GM19099 (cell line): ENCODE data around the gene LEMD3.
A peak's percentile ranks its signal among the peaks of the same experiment; 100 is the strongest.

Experiments
- POLR2A ChIP-seq: IDR thresholded peaks from 3 replicates; pipeline ENCODE4 v1.6.1; 2011; ENCODE audit warnings: low read depth; ENCODE audit not compliant: insufficient read length; ENCODE audit errors: extremely low read depth

Gene LEMD3

DNA sequence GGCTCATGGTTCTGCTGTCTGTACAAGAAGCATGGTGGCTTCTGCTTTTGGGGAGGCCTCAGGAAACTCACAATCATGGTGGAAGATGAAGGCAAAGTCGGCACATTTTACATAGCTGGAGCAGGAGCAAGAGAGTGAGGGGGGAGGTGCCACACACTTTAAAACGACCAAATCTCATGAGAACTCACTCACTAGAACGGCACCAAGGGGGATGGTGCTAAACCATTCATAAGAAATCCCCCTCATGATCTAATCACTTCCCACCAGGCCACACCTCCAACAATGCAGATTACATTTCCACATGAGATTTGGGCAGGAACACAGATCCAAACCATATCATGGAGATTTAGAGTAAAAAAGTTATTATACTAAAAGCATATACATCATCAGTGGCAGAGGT lies 13.6 kb upstream of the LEMD3 start:
- TF ChIP-seq POLR2A, result no peak

DNA sequence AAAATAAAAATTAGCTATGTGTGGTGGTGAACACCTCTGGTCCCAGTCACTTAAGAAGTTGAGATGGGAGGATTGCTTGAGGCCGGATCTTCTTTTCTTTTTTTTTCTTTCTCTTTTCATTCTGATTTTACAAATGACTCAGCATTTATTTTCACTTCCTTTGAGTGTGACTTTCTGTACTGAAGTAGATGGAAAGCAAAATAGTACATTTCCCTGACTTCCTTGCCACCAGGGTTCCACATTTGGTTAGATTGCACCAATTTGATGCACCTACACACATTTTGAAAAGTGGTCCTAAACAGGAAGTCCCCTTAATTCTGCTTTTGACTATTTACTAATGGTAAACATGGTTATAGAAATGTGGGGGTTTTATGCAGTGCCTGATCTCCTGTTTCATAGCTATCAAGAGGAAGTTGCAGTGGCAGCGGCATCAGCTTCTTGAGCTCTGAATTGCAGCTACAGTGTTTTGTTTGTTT lies 13.0 kb upstream of the LEMD3 start:
- TF ChIP-seq POLR2A, result no peak

DNA sequence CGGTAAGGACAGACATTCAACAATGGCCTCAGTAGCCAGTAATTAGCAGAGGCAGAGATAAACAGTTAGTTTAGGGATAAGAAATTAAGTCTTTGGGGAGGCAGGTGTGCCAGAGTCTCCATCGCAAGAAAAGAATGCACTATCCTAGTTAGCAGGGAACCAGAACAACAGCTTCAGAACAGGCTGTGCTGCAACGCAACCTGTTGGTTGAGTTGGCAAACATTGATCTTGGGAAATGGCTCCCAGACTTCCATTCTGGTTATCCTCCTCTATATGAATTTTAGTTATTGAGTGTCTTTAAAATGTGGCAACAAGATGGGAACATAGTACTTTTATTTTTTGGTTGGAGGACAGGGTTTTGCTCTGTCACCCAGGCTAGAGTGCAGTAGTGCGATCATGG lies 12.3 kb upstream of the LEMD3 start:
- no peak for TF ChIP-seq POLR2A

DNA sequence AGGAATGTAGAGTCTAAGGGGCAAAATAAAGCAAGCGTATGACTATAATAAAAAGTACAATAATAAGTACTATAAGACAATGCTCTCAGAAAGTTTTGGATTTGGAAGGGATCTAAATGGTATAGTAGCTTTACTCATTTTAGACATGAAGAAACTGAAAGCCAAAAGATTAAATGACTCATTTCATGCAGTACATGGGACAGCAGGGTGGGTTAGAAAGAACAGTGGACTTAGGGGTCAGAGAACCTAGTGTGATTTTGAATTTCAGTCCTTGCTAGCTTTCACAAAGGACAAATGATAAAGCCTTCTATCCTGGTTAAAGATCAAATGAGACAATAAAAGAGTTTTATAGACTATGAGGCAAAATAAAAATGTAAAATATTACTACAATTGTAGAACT lies 6.8 kb upstream of the LEMD3 start:
- no peak for TF ChIP-seq POLR2A

DNA sequence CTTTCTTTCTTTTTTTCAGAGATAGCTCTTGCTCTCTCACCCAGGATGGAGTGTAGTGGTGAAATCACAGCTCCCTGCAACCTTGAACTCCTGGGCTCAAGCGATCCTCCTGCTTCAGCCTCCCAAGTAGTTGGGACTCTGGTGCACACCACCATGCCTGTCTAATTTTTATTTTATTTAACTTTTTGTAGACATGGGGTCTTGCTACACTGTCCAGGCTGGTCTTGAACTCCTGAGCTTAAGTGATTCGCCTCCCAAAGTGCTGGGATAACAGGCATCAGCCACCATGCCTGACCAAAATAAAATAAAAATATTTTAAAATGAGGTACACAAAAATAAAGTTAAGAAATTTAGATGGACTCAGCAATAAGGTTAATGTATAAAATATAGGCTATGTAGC lies 5.1 kb upstream of the LEMD3 start:
- TF ChIP-seq POLR2A, result no peak

DNA sequence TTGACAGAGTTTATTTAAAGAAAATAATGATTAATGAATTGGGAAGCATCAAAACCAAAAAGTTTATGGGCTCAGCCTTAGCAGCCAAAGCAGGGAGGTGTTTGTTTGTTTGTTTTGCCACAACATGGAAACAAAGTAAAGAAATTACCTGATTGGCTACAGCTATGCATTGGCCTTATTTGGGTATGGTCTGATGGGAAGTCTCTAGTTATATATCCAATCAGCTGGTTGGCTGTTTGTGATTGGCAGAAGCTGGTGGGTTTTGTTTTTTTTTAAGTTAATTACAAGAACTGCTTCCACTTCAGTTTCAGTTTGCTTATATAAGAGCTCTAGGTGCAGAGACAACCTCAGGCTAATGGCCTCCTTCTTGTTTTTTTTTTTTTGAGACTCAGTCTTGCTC lies 4.6 kb upstream of the LEMD3 start:
- no peak for TF ChIP-seq POLR2A

DNA sequence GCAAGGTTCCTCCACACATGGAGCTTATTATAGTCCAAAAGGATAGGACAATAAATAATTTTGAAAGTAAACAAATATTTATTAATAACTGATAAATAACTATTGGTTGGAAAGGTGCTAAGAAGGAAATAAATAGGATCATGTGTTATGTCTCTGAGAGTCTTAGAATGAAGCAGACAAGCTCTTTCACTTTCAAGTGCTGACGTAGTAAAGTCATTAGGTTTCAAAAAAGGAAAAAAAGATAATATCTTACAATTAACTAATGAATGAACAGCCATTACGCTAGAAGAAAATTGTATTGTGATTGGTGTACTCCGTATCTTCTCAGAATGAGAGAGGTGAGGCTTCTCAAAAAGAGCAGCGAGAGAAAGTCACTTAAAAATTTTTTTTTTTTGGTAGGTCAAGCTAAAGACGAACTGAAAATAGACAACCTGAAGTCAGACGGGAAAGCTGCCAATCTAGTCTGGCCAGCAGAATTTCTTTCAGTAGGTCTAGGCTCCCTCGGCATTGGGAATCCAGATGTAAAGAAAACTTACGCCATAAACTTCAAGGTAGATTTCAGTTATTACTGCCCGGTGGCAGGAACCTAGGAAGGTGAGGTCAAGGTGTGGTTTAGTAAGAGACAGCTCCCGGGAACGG lies 583 bp upstream of the LEMD3 start:
- no peak for TF ChIP-seq POLR2A

DNA sequence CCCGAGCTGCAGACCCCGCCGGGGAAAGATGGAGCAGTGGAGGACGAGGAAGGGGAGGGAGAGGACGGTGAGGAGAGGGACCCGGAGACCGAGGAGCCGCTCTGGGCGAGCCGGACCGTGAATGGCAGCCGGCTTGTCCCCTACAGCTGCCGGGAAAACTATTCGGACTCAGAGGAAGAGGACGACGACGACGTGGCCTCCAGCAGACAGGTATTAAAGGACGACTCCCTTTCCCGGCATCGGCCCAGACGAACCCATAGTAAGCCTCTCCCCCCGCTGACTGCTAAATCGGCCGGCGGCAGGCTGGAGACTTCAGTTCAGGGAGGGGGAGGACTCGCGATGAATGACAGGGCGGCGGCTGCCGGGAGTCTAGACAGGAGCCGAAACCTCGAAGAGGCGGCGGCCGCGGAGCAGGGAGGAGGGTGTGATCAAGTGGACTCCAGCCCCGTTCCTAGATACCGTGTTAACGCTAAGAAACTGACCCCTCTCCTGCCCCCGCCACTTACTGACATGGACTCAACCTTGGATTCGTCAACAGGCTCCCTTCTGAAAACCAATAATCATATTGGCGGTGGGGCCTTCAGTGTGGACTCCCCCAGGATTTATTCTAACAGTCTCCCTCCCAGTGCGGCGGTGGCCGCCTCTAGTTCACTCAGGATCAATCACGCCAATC lies 962 bp downstream of the LEMD3 start:
- TF ChIP-seq POLR2A, result peak; percentile 45

DNA sequence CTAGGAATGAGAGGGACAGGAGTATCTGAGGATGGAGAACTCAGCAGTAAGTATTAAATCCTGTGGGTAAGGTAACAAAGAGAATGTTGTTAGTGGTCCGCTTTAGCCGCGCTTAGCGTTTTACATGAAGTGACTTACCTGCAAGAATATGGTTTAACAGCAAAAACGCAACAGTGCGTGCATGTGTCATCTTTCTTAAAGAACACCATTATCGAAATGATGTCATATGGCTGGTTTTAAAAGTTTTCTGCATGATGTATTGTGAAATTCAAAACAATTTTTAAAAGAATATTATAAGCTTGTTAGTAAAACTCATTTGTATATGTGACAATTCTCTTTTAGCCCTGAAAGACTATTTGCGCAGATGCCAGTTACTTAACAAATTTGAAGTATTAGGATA lies 1.7 kb downstream of the LEMD3 start:
- no peak for TF ChIP-seq POLR2A

DNA sequence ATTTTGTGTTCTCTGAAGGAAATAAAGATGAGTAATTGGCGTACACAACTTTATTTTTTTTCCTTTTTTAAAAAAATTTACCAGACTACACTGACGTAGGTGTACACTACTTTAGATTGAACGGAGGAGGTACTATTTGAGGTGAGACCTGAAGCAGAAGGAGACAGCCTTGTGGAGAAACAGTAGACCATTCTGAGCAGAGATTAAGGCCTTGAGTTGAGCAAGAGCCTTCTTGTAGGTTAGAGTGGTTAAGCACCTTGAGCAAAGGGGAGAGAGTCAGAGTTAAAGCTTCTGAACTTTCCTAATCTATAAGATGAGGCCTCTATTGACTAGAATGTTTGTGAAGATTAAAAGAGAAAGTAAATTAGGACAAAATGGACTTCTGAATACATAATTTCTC lies 2.5 kb downstream of the LEMD3 start:
- no peak for TF ChIP-seq POLR2A

DNA sequence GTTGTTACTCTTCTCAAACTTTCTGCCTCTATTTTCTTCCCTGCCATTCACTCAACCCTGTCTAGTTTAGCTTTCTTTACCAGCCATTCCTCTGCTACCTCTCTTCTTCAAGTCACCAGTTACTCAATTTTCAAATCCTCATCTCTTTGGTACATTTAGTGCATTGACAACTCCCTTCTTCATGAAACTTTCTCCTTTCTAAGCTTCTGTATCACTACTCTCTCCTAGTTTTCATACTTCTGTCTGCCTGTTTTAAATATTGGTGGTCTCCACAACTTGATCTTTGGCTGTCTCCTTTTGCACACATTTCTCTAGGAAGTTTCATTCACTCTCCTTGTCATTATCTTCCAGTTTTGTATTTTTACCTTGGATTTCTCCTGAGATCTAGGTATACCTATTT lies 6.0 kb downstream of the LEMD3 start:
- no peak for TF ChIP-seq POLR2A

DNA sequence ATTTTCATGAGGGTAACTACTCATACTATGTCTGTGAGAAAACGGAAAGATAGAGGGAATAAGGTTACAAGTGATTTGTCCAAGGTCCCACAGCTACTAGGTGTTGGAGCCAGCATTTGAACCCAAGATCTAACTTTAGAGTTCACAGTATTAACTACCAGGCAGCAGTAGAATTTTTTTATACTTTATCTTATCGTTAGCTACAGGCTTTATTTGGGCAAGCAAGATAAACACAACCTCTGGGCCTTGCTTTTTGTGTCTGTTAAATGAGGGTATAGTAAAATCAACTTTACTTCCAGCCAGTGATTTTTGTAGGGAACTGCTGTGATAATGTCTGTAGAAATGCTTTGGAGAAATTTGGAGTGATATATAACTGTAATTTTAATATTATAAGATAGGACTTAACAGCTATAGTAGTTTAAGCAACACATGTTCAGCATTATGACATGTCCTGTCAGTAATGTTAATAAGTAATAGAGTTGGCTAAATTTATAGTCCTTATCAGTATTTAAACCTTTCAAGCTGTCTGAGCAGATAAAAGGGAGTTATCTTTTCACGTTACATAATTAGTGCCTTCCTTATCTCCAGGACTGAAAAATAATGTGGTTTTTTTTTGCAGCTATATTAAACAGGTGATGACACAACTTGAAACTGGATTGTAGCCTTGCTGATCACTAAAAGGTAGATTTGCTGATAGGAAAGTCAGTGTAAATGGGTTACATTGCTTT lies 12.8 kb downstream of the LEMD3 start:
- no peak for TF ChIP-seq POLR2A

DNA sequence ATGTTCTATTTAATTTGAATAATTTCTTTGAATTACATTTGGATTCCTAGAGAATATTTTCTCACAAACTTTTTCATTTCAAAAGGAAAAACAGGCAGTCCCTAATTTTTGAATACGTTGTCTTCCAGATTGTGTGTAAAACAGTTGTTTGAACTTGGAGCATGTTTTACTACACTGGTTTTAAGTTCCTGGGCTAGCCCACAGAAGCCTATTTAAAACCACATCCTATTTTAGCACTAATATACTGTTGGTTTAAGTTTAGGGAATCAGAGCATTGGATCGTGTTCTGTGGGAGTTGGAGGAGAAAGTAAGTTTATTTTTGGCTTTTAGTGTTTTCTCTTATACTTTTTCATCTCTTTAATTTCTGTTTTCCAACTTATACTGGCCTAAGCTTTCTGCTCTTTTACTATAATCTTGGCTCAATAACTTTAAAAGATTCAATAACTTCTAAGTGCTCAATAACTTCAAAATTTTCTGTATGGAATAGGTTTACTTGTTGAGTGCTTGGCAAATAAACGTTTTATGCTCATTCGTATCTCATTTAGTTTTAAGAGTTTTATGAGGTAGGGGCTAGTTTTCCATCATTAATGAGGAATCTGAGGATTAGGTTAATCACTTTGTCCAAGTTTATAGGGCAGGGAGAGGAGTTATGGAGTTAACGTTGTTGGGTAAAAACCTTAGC lies 14.9 kb downstream of the LEMD3 start:
- TF ChIP-seq POLR2A, result no peak

DNA sequence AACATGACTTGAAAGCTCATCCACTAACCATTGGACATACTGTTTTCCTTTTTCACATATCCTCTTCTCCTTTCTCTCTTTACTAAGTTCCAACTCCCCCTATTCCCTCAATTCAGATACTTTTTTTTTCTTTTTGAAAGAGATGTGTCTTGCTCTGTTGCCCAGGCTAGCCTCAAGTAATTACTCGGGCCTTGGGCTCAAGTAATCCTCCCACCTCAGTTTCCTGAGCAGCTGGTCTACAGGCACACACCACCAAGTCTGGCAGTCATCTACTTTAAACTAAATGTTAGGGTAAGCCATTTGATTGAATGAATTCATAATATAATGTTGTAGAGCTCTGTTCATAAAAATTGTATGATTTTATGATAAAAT lies 15.5 kb downstream of the LEMD3 start:
- no peak for TF ChIP-seq POLR2A

DNA sequence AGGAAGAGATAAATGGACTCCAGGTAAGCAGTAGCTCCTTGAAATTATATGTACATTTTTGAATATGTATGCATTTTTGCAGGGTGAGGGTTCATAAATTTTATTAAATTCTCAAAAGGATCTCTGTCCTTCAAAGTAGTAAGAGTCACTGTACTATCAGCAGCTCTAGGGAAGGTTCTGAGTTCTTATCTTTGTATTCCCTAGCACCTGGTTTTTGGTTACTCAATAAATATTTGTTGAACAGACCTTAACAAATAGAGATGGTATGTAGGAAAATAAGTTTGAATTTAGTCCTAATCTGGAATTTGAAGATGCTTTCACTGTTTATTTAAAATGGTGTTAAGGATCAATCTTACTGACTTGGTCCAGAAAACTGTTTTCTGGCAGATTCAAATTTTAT lies 18.3 kb downstream of the LEMD3 start:
- no peak for TF ChIP-seq POLR2A
